ENCODE measurements around the gene SIVA1. TPM values are rescaled to one million over a fixed set of nuclear protein-coding genes. Genes with fewer than 3 reads are reported as not detected.
A peak's percentile ranks its signal among the peaks of the same experiment; 100 is the strongest.

SIVA1 gene
- total RNA-seq, 4 donors from 2014 or later, result 149 to 282 (median 201) TPM

DNA sequence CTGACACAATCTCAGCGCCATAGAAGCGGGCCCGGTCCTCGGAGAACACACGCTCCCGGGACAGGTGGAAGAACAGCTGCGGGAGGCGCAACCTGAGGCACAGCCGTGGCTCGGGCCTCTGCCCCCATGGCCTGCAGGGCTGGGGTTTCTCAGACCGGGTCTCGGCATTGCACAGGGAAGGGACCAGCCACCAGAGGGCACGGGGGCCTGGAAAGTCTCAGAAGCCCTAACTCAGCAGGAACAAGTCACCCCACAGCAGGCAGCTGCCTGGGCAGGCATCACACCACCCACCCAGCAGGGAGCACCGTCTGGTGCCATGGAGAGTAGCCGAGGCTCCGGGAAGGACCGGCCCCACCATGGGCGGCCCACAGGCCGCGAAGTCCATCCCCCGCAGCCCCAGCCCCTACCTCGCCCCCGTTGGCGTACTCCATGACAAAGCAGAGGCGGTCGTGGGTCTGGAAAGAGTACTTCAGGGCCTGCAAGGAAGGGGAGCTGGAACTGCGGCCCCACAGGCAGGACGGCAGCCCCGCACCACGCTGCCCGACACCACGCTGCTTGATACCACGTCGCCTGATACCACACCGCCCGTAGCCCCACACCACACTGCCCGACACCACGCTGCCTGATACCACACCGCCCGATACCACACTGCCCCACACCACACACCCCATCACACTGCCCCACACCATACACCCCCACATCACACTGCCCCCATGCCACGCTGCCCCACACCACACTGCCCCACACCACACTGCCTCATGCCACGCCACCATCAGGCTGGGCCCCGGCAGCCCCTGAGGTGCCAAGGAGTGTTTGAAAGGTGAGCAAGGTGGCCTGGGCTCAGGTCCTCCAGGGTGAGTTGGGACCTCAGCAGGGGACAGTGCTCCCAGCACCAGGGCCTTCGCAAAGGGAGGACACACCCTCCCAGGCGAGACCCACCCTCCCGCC is 20.8 kb downstream of the SIVA1 start:
- intact Hi-C loops (cut with DNase I), result no loop called here
- H3K4me3 ChIP-seq, result no peak overlapping the region
- TF ChIP-seq POLR2A (IDR thresholded peaks at IDR 0.05) (no peak), CTCF (IDR thresholded peaks at IDR 0.05) (peak in 1 of 6 experiments; percentile 7)
- peaks cover 15 to 88% (median 20%) of the 10 kb centered on the region in 3 donors for H3K36me3 ChIP-seq
- H3K4me1 ChIP-seq, result peaks cover 0 to 45% (median 1%) of the 10 kb centered on the region in 3 donors
- 86 to 98% methylated on average over 11 to 17 of the region's 46 CpGs for WGBS, 2 donors
- no peaks in the 10 kb centered on the region for H3K27me3 ChIP-seq
- H3K9me3 ChIP-seq, result no peaks in the 10 kb centered on the region
- DNase-seq, result no peak
- H3K27ac ChIP-seq, result no peak overlapping the region

DNA sequence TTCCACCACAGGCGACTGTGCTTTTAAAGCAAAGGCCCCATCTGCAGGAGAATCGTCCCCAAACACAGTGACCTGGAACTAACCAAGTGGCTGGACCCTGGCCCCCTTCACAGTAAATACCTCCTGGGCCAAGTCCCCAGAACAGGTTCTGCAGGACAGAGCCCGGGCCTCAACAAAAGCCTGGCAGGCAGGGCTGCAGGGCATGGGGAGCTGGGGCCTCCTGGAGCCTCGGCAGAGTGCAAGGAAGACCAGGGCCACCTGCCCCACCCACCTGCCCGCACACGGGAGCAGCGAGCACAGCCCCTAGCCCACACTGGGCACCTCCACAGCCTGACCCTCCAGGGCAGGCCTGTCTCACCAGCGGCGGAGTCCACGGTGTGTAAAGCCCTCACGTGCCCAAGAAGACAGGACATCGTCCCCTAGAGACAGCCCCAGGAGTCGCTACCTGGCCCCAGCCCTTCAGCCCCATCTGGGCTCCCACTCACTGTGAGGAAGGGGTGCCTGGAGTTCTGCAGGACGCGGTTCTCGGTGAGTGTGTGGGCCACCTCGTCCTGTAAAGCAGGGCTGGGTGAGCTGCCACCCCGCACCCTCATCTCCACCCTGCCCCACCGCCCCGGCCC is 21.6 kb downstream of the SIVA1 start:
- Histone ChIP-seq H3K9me3 (no peaks in the 10 kb centered on the region), H3K27ac (no peak overlapping the region), H3K36me3 (peaks cover 15 to 95% (median 20%) of the 10 kb centered on the region in 3 donors), H3K27me3 (no peaks in the 10 kb centered on the region), H3K4me3 (no peak overlapping the region), H3K4me1 (peaks cover 0 to 41% (median 0%) of the 10 kb centered on the region in 3 donors)
- intact Hi-C loops (cut with DNase I), result no loop called here
- WGBS, 2 donors, result 67 to 88% methylated on average over 1 to 11 of the region's 20 CpGs
- no peak for DNase-seq
- TF ChIP-seq POLR2A (IDR thresholded peaks at IDR 0.05), result no peak
- no peak for TF ChIP-seq CTCF (IDR thresholded peaks at IDR 0.05)

DNA sequence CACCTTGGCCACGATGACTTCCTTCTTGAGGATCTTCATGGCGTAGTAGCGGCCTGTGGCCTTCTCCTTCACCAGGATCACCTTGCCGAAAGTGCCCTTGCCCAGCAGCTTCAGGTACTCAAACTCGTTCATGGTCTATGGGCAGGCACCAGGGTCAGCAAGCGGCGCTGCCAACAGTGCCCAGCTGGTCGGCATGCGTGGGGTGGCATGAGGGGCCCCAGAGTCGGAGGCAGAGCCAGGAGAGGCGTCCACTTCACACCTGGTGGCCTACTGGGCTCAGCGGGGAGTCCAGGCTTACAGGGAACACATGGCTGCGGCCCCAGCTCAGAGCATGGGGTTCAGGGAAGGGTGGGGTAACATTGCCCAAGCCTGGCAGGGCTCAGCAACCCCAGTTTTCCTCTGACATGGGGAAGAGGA is 22.1 kb downstream of the SIVA1 start:
- Histone ChIP-seq H3K9me3 (no peaks in the 10 kb centered on the region), H3K27me3 (no peaks in the 10 kb centered on the region), H3K4me1 (peaks cover 0 to 41% (median 0%) of the 10 kb centered on the region in 3 donors), H3K36me3 (peaks cover 15 to 95% (median 20%) of the 10 kb centered on the region in 3 donors), H3K4me3 (no peak overlapping the region), H3K27ac (peak overlapping the region in 1 of 4 donors; percentile 10)
- no peak for TF ChIP-seq CTCF (IDR thresholded peaks at IDR 0.05)
- no peak for TF ChIP-seq POLR2A (IDR thresholded peaks at IDR 0.05)
- intact Hi-C loops (cut with DNase I), result no loop called here
- DNase-seq, result no peak
- 83 to 90% methylated on average over 1 to 2 of the region's 13 CpGs for WGBS, 2 donors

GRCh38 chr14:104776481-104776880 is 23.5 kb downstream of the SIVA1 start:
- no peaks in the 10 kb centered on the region for H3K27me3 ChIP-seq
- no peak overlapping the region for H3K4me3 ChIP-seq
- intact Hi-C loops (cut with DNase I), result no loop called here
- 100% methylated on average over 2 of the region's 15 CpGs; no CpG with 5 or more reads in 1 of the 2 donors for WGBS, 2 donors
- H3K9me3 ChIP-seq, result no peaks in the 10 kb centered on the region
- peaks cover 0 to 50% (median 0%) of the 10 kb centered on the region in 3 donors for H3K4me1 ChIP-seq
- no peak overlapping the region for H3K27ac ChIP-seq
- no peak for DNase-seq
- H3K36me3 ChIP-seq, result peaks cover 15 to 95% (median 21%) of the 10 kb centered on the region in 3 donors
- TF ChIP-seq POLR2A (IDR thresholded peaks at IDR 0.05) (no peak), CTCF (IDR thresholded peaks at IDR 0.05) (no peak)

Measured in esophagus squamous epithelium (tissue), 5 donors.